Hepatocyte (in vitro differentiated cells): ENCODE measurements around the gene MOB1A. TPM values are rescaled to one million over a fixed set of nuclear protein-coding genes. Genes with fewer than 3 reads are reported as not detected.
A peak's percentile ranks its signal among the peaks of the same experiment; 100 is the strongest.

Experiments used
- DNase-seq: peaks from one replicate; pipeline ENCODE4 v3.0.0-alpha.2; 2016; ENCODE audit warnings: low spot score
- H2AFZ ChIP-seq: fragments of 200-600 bp; sonication (generic); 2 replicates; pipeline ENCODE4 v1.6.0; 2016; ENCODE audit warnings: antibody characterized with exemption, mild to moderate bottlenecking
- H3K27ac ChIP-seq: fragments of 200-600 bp; sonication (generic); 2 replicates; pipeline ENCODE4 v1.5.1; 2016; ENCODE audit warnings: mild to moderate bottlenecking
- H3K27me3 ChIP-seq: fragments of 200-600 bp; sonication (generic); 2 replicates; pipeline ENCODE4 v1.6.1; 2016
- H3K36me3 ChIP-seq: fragments of 200-600 bp; sonication (generic); replicated peaks from 2 replicates; pipeline ENCODE4 v1.5.1; 2016; ENCODE audit warnings: low read depth; ENCODE audit not compliant: insufficient read depth
- H3K4me1 ChIP-seq: fragments of 200-600 bp; sonication (generic); 2 replicates; pipeline ENCODE4 v1.5.1; 2016; ENCODE audit warnings: mild to moderate bottlenecking, moderate library complexity; ENCODE audit not compliant: insufficient read depth
- H3K4me2 ChIP-seq: fragments of 200-600 bp; sonication (generic); 2 replicates; pipeline ENCODE4 v1.6.0; 2016
- H3K4me3 ChIP-seq: fragments of 200-600 bp; sonication (generic); 2 replicates; pipeline ENCODE4 v1.5.1; 2016; ENCODE audit warnings: mild to moderate bottlenecking
- H3K79me2 ChIP-seq: fragments of 200-600 bp; sonication (generic); 2 replicates; pipeline ENCODE4 v1.6.0; 2017; ENCODE audit warnings: mild to moderate bottlenecking
- H3K9me2 ChIP-seq: fragments of 200-600 bp; sonication (generic); replicated peaks from 2 replicates; pipeline ENCODE4 v1.6.0; 2017; ENCODE audit warnings: mild to moderate bottlenecking; ENCODE audit not compliant: insufficient read depth
- H3K9me3 ChIP-seq: fragments of 200-600 bp; sonication (generic); 2 replicates; pipeline ENCODE4 v1.5.1; 2016; ENCODE audit warnings: low read depth, mild to moderate bottlenecking
- H4K20me1 ChIP-seq: fragments of 200-600 bp; sonication (generic); 2 replicates; pipeline ENCODE4 v1.6.0; 2016; ENCODE audit warnings: mild to moderate bottlenecking; ENCODE audit not compliant: insufficient read depth, poor library complexity, severe bottlenecking
- CTCF ChIP-seq: fragments of 200-600 bp; sonication (generic); IDR thresholded peaks from 2 replicates; pipeline ENCODE4 v1.5.1; 2016; ENCODE audit warnings: antibody characterized with exemption, mild to moderate bottlenecking; ENCODE audit not compliant: poor library complexity
- EZH2 ChIP-seq: fragments of 200-600 bp; sonication (generic); IDR thresholded peaks from 2 replicates; pipeline ENCODE4 v1.6.1; 2016; ENCODE audit warnings: antibody characterized with exemption, mild to moderate bottlenecking, borderline replicate concordance
- EZH2phosphoT487 ChIP-seq: fragments of 200-600 bp; sonication (generic); IDR thresholded peaks from one replicate; pipeline ENCODE4 v1.6.1; 2018; ENCODE audit warnings: antibody characterized with exemption, mild to moderate bottlenecking, low read depth, moderate library complexity; ENCODE audit not compliant: unreplicated experiment, severe bottlenecking
- WGBS: methylation state at CpG from one replicate; pipeline ENCODE4 v1.1.6; 2016; ENCODE audit warnings: low lambda C conversion rate; ENCODE audit errors: missing lambda C conversion rate; 5-methylcytosine and 5-hydroxymethylcytosine counted together
- polyA plus RNA-seq: library from polyadenylated mRNA; unstranded; fragments of >200 nt; fragmentation: Nextera tagmentation; extraction: Ambion mirVana; gene quantifications from 2 replicates; pipeline ENCODE4 v1.2.1, GENCODE V29; 2016
- total RNA-seq: library from RNA; depleted of rRNA; stranded (reverse); fragments of >200 nt; gene quantifications from 2 replicates; pipeline ENCODE4 v1.2.3, GENCODE V29; 2014

MOB1A gene
- total and polyA plus RNA-seq, 2 experiments from 2014 or later = 43.3 to 100 TPM

- WGBS = 95% methylated on average over 2 of the region's 2 CpGs
- DNase-seq = no peak
- Histone ChIP-seq H3K4me1 (peaks cover 5% of the 10 kb centered on the region), H3K9me3 (no peaks in the 10 kb centered on the region), H3K9me2 (no peaks in the 10 kb centered on the region), H3K27me3 (no peaks in the 10 kb centered on the region), H4K20me1 (no peaks in the 10 kb centered on the region), H3K27ac (no peak overlapping the region), H3K79me2 (no peaks in the 10 kb centered on the region), H2AFZ (no peak overlapping the region), H3K4me2 (no peak overlapping the region), H3K4me3 (no peak overlapping the region), H3K36me3 (no peaks in the 10 kb centered on the region)
- TF ChIP-seq EZH2 (no peak), CTCF (no peak), EZH2phosphoT487 (no peak)
Measured at GRCh38 chr2:74152954-74153353, 25.7 kb downstream of the MOB1A start.

DNA sequence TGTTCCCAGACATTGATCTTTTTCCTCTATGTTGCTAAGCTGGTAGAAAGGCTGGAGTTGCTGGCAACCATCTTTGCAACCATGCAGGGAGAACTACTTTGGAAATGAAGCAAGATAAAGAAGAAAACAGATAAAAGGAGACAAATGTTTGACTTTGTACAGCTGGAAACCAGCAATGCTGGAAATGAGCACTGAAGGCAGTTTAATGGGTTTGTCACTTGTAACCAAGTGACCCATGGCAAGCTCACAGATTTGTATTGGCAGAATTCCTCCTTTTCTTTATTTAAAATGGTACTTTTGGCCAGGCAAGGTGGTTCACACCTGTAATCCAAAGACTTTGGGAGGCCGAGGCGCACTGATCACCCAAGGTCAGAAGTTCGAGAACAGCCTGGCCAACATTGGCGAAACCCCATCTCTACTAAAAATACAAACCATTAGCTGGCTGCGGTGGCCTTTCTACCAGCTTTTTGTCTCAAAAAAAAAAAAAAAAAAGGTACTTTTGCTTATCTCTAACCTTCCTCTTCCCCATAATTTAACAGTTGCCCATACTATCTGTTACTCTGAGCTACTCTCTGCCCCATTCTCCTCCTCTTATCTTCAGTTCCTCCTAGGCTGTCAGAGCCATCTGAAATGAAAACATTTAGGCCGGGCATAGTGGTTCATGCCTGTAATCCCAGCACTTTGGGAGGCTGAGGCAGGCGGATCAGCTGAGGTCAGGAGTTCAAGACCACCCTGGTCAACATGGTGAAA is 28.9 kb downstream of the MOB1A start:
- Histone ChIP-seq H2AFZ (no peak overlapping the region), H3K79me2 (peaks cover 11% of the 10 kb centered on the region), H3K27ac (no peak overlapping the region), H3K27me3 (no peaks in the 10 kb centered on the region), H3K4me3 (no peak overlapping the region), H3K4me1 (peaks cover 10% of the 10 kb centered on the region), H4K20me1 (no peaks in the 10 kb centered on the region), H3K9me3 (no peaks in the 10 kb centered on the region), H3K9me2 (no peaks in the 10 kb centered on the region), H3K36me3 (no peaks in the 10 kb centered on the region), H3K4me2 (peak overlapping the region; percentile 87)
- WGBS = 92% methylated on average over 7 of the region's 7 CpGs
- no peak for DNase-seq
- TF ChIP-seq EZH2 = no peak
- no peak for TF ChIP-seq CTCF
- TF ChIP-seq EZH2phosphoT487 = no peak

- no peak for DNase-seq
- WGBS = 93% methylated on average over 5 of the region's 5 CpGs
- Histone ChIP-seq H3K27ac (no peak overlapping the region), H3K36me3 (no peaks in the 10 kb centered on the region), H3K4me2 (peak overlapping the region; percentile 87), H3K9me2 (no peaks in the 10 kb centered on the region), H4K20me1 (no peaks in the 10 kb centered on the region), H3K4me3 (no peak overlapping the region), H3K4me1 (peaks cover 10% of the 10 kb centered on the region), H3K27me3 (no peaks in the 10 kb centered on the region), H3K79me2 (peaks cover 11% of the 10 kb centered on the region), H3K9me3 (no peaks in the 10 kb centered on the region), H2AFZ (no peak overlapping the region)
- TF ChIP-seq EZH2 (no peak), CTCF (no peak), EZH2phosphoT487 (no peak)
Measured at GRCh38 chr2:74149247-74149525, 29.5 kb downstream of the MOB1A start.
